Measurements from ENCODE around the gene STRADA. TPM values are rescaled to one million over a fixed set of nuclear protein-coding genes. Genes with fewer than 3 reads are reported as not detected.

STRADA gene
- total RNA-seq, 1 experiment from 2014 or later, result 21.6 TPM

GRCh38 chr17:63685578-63685977 is 56.0 kb downstream of the STRADA start:
- no peak for DNase-seq (ENCODE audit: low read depth)

- no peak for DNase-seq (ENCODE audit: low read depth)
These were observed 56.6 kb downstream of the STRADA start for GRCh38 chr17:63685041-63685440.

- no peak for DNase-seq (ENCODE audit: low read depth)
These were observed 58.6 kb downstream of the STRADA start for GRCh38 chr17:63682981-63683380.

GRCh38 chr17:63682441-63682840 is 59.2 kb downstream of the STRADA start:
- DNase-seq (ENCODE audit: low read depth), result no peak

- DNase-seq (ENCODE audit: low read depth), result no peak
These were observed 60.1 kb downstream of the STRADA start for GRCh38 chr17:63681530-63681929.

- no peak for DNase-seq (ENCODE audit: low read depth)
These were observed 60.9 kb downstream of the STRADA start for GRCh38 chr17:63680700-63681099.

- no peak for DNase-seq (ENCODE audit: low read depth)
These were observed 62.4 kb downstream of the STRADA start for GRCh38 chr17:63679214-63679613.

- DNase-seq (ENCODE audit: low read depth), result no peak
These were observed 65.0 kb downstream of the STRADA start for GRCh38 chr17:63676584-63676983.

GRCh38 chr17:63675607-63676546 is 65.7 kb downstream of the STRADA start:
- no peak for DNase-seq (ENCODE audit: low read depth)

- no peak for DNase-seq (ENCODE audit: low read depth)
These were observed 66.4 kb downstream of the STRADA start for GRCh38 chr17:63675231-63675606.

GRCh38 chr17:63672856-63673255 is 68.7 kb downstream of the STRADA start:
- no peak for DNase-seq (ENCODE audit: low read depth)

- DNase-seq (ENCODE audit: low read depth), result no peak
These were observed 75.9 kb downstream of the STRADA start for GRCh38 chr17:63665527-63666214.

- DNase-seq (ENCODE audit: low read depth), result no peak
These were observed 81.7 kb downstream of the STRADA start for GRCh38 chr17:63659850-63660249.

GRCh38 chr17:63658366-63658765 is 83.2 kb downstream of the STRADA start:
- no peak for DNase-seq (ENCODE audit: low read depth)

GRCh38 chr17:63657786-63658185 is 83.8 kb downstream of the STRADA start:
- no peak for DNase-seq (ENCODE audit: low read depth)

- DNase-seq (ENCODE audit: low read depth), result no peak
These were observed 88.5 kb downstream of the STRADA start for GRCh38 chr17:63653050-63653449.

Other genes starting within 250 kb of the STRADA start
- not detected in 2 replicates for gene KCNH6, start 218.4 kb downstream of the STRADA start, total RNA-seq (2014; rRNA removed)
- gene DCAF7, start 191.3 kb downstream of the STRADA start, total RNA-seq (2014; rRNA removed), result 33.7 and 41.0 TPM in 2 replicates
- 18.3 and 18.6 TPM in 2 replicates for gene TACO1, start 140.9 kb downstream of the STRADA start, total RNA-seq (2014; rRNA removed)
- gene MAP3K3, start 119.4 kb downstream of the STRADA start, total RNA-seq (2014; rRNA removed), result 31.5 TPM in 2 replicates
- gene LIMD2, start 41.7 kb downstream of the STRADA start, total RNA-seq (2014; rRNA removed), result 10.5 and 11.7 TPM in 2 replicates
- gene CCDC47, start 31.8 kb upstream of the STRADA start, total RNA-seq (2014; rRNA removed), result 51.3 and 60.3 TPM in 2 replicates
- 38.1 and 49.6 TPM in 2 replicates for gene DDX42, start 32.4 kb upstream of the STRADA start, total RNA-seq (2014; rRNA removed)
- 51.4 and 71.6 TPM in 2 replicates for gene PSMC5, start 85.6 kb upstream of the STRADA start, total RNA-seq (2014; rRNA removed)
- 39.1 and 44.3 TPM in 2 replicates for gene FTSJ3, start 85.9 kb upstream of the STRADA start, total RNA-seq (2014; rRNA removed)
- gene SMARCD2, start 100.9 kb upstream of the STRADA start, total RNA-seq (2014; rRNA removed), result 94.3 and 94.5 TPM in 2 replicates
- gene CSH2, start 131.9 kb upstream of the STRADA start, total RNA-seq (2014; rRNA removed), result not detected in 2 replicates
- gene GH2, start 140.1 kb upstream of the STRADA start, total RNA-seq (2014; rRNA removed), result not detected in 2 replicates
- not detected in 2 replicates for gene CSH1, start 154.8 kb upstream of the STRADA start, total RNA-seq (2014; rRNA removed)
- gene CSHL1, start 169.5 kb upstream of the STRADA start, total RNA-seq (2014; rRNA removed), result not detected in 2 replicates
- not detected in 2 replicates for gene GH1, start 177.0 kb upstream of the STRADA start, total RNA-seq (2014; rRNA removed)
- gene CD79B, start 190.5 kb upstream of the STRADA start, total RNA-seq (2014; rRNA removed), result not detected in 2 replicates
- gene SCN4A, start 231.1 kb upstream of the STRADA start, total RNA-seq (2014; rRNA removed), result 0.06 TPM in 1 of 2 replicates, not detected in the other

Measured in LHCN-M2 (cell line).